GM23338 (cell line): ENCODE data around the gene PNPLA7. TPM values are rescaled to one million over a fixed set of nuclear protein-coding genes. Genes with fewer than 3 reads are reported as not detected.
"Not testable (repeated sequence)": the region's sequence is repeated elsewhere in the genome, so short reads cannot be mapped to it uniquely, and the experiment has no call there.

ENCODE experiments used
- ATAC-seq: fragments of 200-7000 bp; cut with Tn5 transposase; 3 replicates; pipeline ENCODE4 v1.9.1; 2020
- DNase-seq: peaks from one replicate; pipeline ENCODE4 v3.0.0-alpha.2; 2015; ENCODE audit warnings: low spot score
- H2AFZ ChIP-seq: fragments of 200-600 bp; sonication (generic); 2 replicates; pipeline ENCODE4 v1.8.0; 2016; ENCODE audit warnings: antibody characterized with exemption, mild to moderate bottlenecking, moderate library complexity
- H3F3A ChIP-seq: fragments of 200-600 bp; sonication (generic); replicated peaks from 2 replicates; pipeline ENCODE4 v1.8.0; 2017; ENCODE audit warnings: antibody characterized with exemption, mixed run types, low read depth
- H3K27ac ChIP-seq: fragments of 200-600 bp; sonication (generic); 2 replicates; pipeline ENCODE4 v1.6.1; 2016; ENCODE audit warnings: low read depth
- H3K27me3 ChIP-seq: fragments of 200-600 bp; sonication (generic); 2 replicates; pipeline ENCODE4 v1.8.0; 2016; ENCODE audit warnings: mild to moderate bottlenecking, mixed run types, moderate library complexity; ENCODE audit not compliant: insufficient read depth
- H3K36me3 ChIP-seq: fragments of 200-600 bp; sonication (generic); 2 replicates; pipeline ENCODE4 v1.8.0; 2016; ENCODE audit warnings: mild to moderate bottlenecking; ENCODE audit not compliant: insufficient read depth
- H3K4me1 ChIP-seq: fragments of 200-600 bp; sonication (generic); 2 replicates; pipeline ENCODE4 v1.8.0; 2016; ENCODE audit warnings: mild to moderate bottlenecking, moderate library complexity; ENCODE audit not compliant: insufficient read depth
- H3K4me2 ChIP-seq: fragments of 200-600 bp; sonication (generic); 2 replicates; pipeline ENCODE4 v1.7.1; 2017; ENCODE audit warnings: mixed run types
- H3K4me3 ChIP-seq: fragments of 200-600 bp; sonication (generic); 2 replicates; pipeline ENCODE4 v1.6.1; 2016; ENCODE audit warnings: mixed run types
- H3K79me2 ChIP-seq: fragments of 200-600 bp; sonication (generic); replicated peaks from 2 replicates; pipeline ENCODE4 v1.8.0; 2017; ENCODE audit warnings: mild to moderate bottlenecking; ENCODE audit not compliant: insufficient read depth
- H3K9me2 ChIP-seq: fragments of 200-600 bp; sonication (generic); 2 replicates; pipeline ENCODE4 v1.8.0; 2017; ENCODE audit not compliant: insufficient read depth
- H4K20me1 ChIP-seq: fragments of 200-600 bp; sonication (generic); replicated peaks from 2 replicates; pipeline ENCODE4 v1.8.0; 2017; ENCODE audit warnings: mild to moderate bottlenecking; ENCODE audit not compliant: insufficient read depth
- H3K27ac Mint-ChIP-seq: 2 replicates; pipeline ENCODE4 v1.8.0; 2020; ENCODE audit warnings: inconsistent platforms, mild to moderate bottlenecking, moderate library complexity, mixed read lengths
- H3K27me3 Mint-ChIP-seq: 3 replicates; pipeline ENCODE4 v1.8.0; 2022; ENCODE audit warnings: low read depth, mild to moderate bottlenecking, moderate library complexity, mixed read lengths, inconsistent platforms; ENCODE audit not compliant: insufficient read depth, poor library complexity
- H3K36me3 Mint-ChIP-seq: 3 replicates; pipeline ENCODE4 v1.8.0; 2021; ENCODE audit warnings: low read depth, mild to moderate bottlenecking, inconsistent platforms, moderate library complexity, mixed read lengths
- H3K4me1 Mint-ChIP-seq: 3 replicates; pipeline ENCODE4 v1.8.0; 2020; ENCODE audit warnings: mild to moderate bottlenecking, inconsistent platforms, mixed read lengths
- H3K4me3 Mint-ChIP-seq: 3 replicates; pipeline ENCODE4 v1.8.0; 2021; ENCODE audit warnings: moderate library complexity, mild to moderate bottlenecking, inconsistent platforms, mixed read lengths
- H3K9me3 Mint-ChIP-seq: 3 replicates; pipeline ENCODE4 v1.8.0; 2020; ENCODE audit warnings: moderate library complexity, mild to moderate bottlenecking, inconsistent platforms, mixed read lengths
- EZH2 ChIP-seq: fragments of 200-600 bp; sonication (generic); IDR thresholded peaks from one replicate; pipeline ENCODE4 v1.8.0; 2017; ENCODE audit warnings: antibody characterized with exemption, mild to moderate bottlenecking, low read depth; ENCODE audit not compliant: unreplicated experiment
- EZH2phosphoT487 ChIP-seq: fragments of 200-600 bp; sonication (generic); IDR thresholded peaks from one replicate; pipeline ENCODE4 v1.8.1; 2018; ENCODE audit warnings: antibody characterized with exemption; ENCODE audit not compliant: unreplicated experiment
- POLR2AphosphoS5 ChIP-seq: IDR thresholded peaks from 2 replicates; pipeline ENCODE4 v1.6.1; 2016; ENCODE audit warnings: antibody characterized with exemption, low read depth
- ZNF114 ChIP-seq: fragments of 250-450 bp; sonication (Bioruptor Pico); IDR thresholded peaks from 2 replicates; pipeline ENCODE4 v1.5.0; 2020; ENCODE audit warnings: mild to moderate bottlenecking, moderate library complexity
- ZNF331 ChIP-seq: fragments of 250-450 bp; sonication (Bioruptor Pico); IDR thresholded peaks from 2 replicates; pipeline ENCODE4 v1.5.0; 2020; ENCODE audit warnings: low read depth, mild to moderate bottlenecking, moderate library complexity
- ZNF462 ChIP-seq: fragments of 250-450 bp; sonication (Bioruptor Pico); IDR thresholded peaks from 2 replicates; pipeline ENCODE4 v1.5.0; 2020; ENCODE audit warnings: mild to moderate bottlenecking, moderate library complexity
- polyA plus RNA-seq: library from polyadenylated mRNA; unstranded; fragments of >200 nt; fragmentation: Nextera tagmentation; extraction: Ambion mirVana; gene quantifications from 2 replicates; pipeline ENCODE4 v1.2.1, GENCODE V29; 2016
- total RNA-seq: library from RNA; depleted of rRNA; stranded (reverse); fragments of >200 nt; shearing (Covaris generic); gene quantifications from 2 replicates; pipeline ENCODE4 v1.2.3, GENCODE V29; 2014

PNPLA7 gene
- total and polyA plus RNA-seq, 2 experiments from 2014 or later, result 0.45 to 0.80 TPM

GRCh38 chr9:137467161-137467581 is 83.0 kb downstream of the PNPLA7 start (continued):
- TF ChIP-seq ZNF462 (CRISPR knock-in tag) (no peak), EZH2phosphoT487 (no peak), ZNF114 (no peak), ZNF331 (no peak), POLR2AphosphoS5 (no peak), EZH2 (no peak)

GRCh38 chr9:137466389-137467085 is 83.7 kb downstream of the PNPLA7 start:
- H3K4me1 ChIP-seq, H3F3A ChIP-seq, ATAC-seq, H3K4me3 Mint-ChIP-seq, H3K27me3 ChIP-seq, H3K4me1 Mint-ChIP-seq, H3K36me3 ChIP-seq, H3K9me3 Mint-ChIP-seq, H3K27ac ChIP-seq, H2AFZ ChIP-seq, H4K20me1 ChIP-seq, DNase-seq, H3K4me2 ChIP-seq, H3K4me3 ChIP-seq, H3K36me3 Mint-ChIP-seq, H3K9me2 ChIP-seq, H3K27ac Mint-ChIP-seq, H3K27me3 Mint-ChIP-seq, H3K79me2 ChIP-seq: not testable (repeated sequence)
